OCI-LY7 (cell line): ENCODE measurements around the gene PLCB1.

ENCODE experiments used
- EZH2phosphoT487 ChIP-seq: fragments of 200-600 bp; sonication (generic); IDR thresholded peaks from 2 replicates; pipeline ENCODE4 v1.6.1; 2018; ENCODE audit warnings: low read depth, borderline replicate concordance, mild to moderate bottlenecking, mixed run types, antibody characterized with exemption, low read length, moderate library complexity, mixed read lengths
- TF ChIP-seq, protein P1 (sequence below): fragments of 200-600 bp; sonication (generic); conservative IDR thresholded peaks from 2 replicates; pipeline ENCODE4 v1.5.1; 2014; ENCODE audit warnings: mild to moderate bottlenecking, antibody characterized with exemption, low read length, moderate library complexity, mixed read lengths

DNA sequence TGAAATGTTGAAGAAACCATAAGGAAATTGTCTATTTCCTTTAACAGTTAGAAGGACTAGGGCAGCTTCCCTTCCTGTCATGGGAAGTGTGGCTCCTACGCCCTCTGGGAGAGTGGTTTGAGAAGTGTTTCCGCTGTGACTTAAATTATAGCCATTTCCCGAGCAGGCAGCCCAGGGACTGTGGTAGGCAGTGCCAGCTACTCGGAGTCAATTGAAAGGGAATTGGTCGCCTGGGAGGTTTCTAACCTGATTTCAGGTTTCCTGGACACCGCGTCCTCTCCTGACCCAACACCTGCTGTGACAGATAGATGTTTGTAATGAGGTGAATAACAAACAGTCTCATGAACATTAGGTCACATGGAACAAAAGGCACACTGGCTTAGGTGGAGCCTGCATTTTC lies 680.8 kb downstream of the PLCB1 start:
- TF ChIP-seq, protein P1, sequence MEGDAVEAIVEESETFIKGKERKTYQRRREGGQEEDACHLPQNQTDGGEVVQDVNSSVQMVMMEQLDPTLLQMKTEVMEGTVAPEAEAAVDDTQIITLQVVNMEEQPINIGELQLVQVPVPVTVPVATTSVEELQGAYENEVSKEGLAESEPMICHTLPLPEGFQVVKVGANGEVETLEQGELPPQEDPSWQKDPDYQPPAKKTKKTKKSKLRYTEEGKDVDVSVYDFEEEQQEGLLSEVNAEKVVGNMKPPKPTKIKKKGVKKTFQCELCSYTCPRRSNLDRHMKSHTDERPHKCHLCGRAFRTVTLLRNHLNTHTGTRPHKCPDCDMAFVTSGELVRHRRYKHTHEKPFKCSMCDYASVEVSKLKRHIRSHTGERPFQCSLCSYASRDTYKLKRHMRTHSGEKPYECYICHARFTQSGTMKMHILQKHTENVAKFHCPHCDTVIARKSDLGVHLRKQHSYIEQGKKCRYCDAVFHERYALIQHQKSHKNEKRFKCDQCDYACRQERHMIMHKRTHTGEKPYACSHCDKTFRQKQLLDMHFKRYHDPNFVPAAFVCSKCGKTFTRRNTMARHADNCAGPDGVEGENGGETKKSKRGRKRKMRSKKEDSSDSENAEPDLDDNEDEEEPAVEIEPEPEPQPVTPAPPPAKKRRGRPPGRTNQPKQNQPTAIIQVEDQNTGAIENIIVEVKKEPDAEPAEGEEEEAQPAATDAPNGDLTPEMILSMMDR: no peak
- no peak for TF ChIP-seq EZH2phosphoT487
